ENCODE results near the gene NAAA. TPM values are rescaled to one million over a fixed set of nuclear protein-coding genes. Genes with fewer than 3 reads are reported as not detected.

Gene NAAA
- total and polyA plus RNA-seq, 2 of the 4 experiments (the other 2 are of a cell fraction) = 17.6 to 26.4 TPM

- Histone ChIP-seq H3K9ac (ENCODE audit: low read depth, low read length) (no peak overlapping the region), H3K56ac (ENCODE audit: extremely low read depth, insufficient read depth, low read length) (no peak overlapping the region), H4K5ac (ENCODE audit: low read depth, low read length) (no peak overlapping the region), H3K4me2 (ENCODE audit: low read depth, low read length) (no peak overlapping the region), H2AK5ac (ENCODE audit: low read depth, low read length) (no peak overlapping the region), H3K36me3 (ENCODE audit: control insufficient read depth, insufficient read depth, low read length) (no peaks in the 10 kb centered on the region), H2AFZ (replicated peaks; ENCODE audit: low read length, poor library complexity) (no peak overlapping the region), H4K8ac (ENCODE audit: low read depth in 2 of 2, low read length in 2 of 2) (no peak overlapping the region), H3K4me1 (ENCODE audit: control insufficient read depth, insufficient read depth, low read length) (no peaks in the 10 kb centered on the region), H4K91ac (ENCODE audit: insufficient read depth, low read depth, low read length) (no peak overlapping the region), H3K4me3 (ENCODE audit: insufficient read depth, low read depth, low read length) (no peak overlapping the region), H2AK9ac (replicated peaks; ENCODE audit: low read depth, low read length, poor library complexity) (no peak overlapping the region), H2BK5ac (ENCODE audit: low read depth, low read length, poor library complexity, severe bottlenecking) (no peak overlapping the region), H3K23ac (ENCODE audit: low read depth, low read length) (no peak overlapping the region), H2BK120ac (ENCODE audit: low read depth, low read length) (no peak overlapping the region), H3K27me3 (ENCODE audit: control insufficient read depth, insufficient read depth, low read length) (peaks cover 10% of the 10 kb centered on the region), H3K9me1 (ENCODE audit: insufficient read depth, low read length) (no peaks in the 10 kb centered on the region), H3K4ac (ENCODE audit: low read depth, low read length) (no peak overlapping the region), H3K14ac (replicated peaks; ENCODE audit: low read depth, low read length) (no peak overlapping the region), H3K18ac (ENCODE audit: low read depth, low read length) (no peak overlapping the region), H2BK15ac (ENCODE audit: low read depth, low read length) (no peak overlapping the region), H3K79me1 (ENCODE audit: low read depth in 1 of 2, low read length in 2 of 2) (no peaks in the 10 kb centered on the region), H3K9me3 (ENCODE audit: control insufficient read depth, insufficient read depth, low read length) (no peaks in the 10 kb centered on the region), H4K20me1 (ENCODE audit: insufficient read depth, low read length) (no peaks in the 10 kb centered on the region), H3K27ac (ENCODE audit: insufficient read depth, low read length) (no peak overlapping the region), H2BK20ac (ENCODE audit: low read depth, low read length) (no peak overlapping the region)
- no peak for ATAC-seq (ENCODE audit: low read depth)
- CTCF ChIA-PET = interaction anchor here (0.6 to 1.2 kb wide), 3 partner anchors 19 to 305 kb away, joined by 3 to 9 read pairs (median 4); no protein-coding TSS in a partner anchor
- DNase-seq = no peak
- POLR2A ChIA-PET (ENCODE audit: unreplicated experiment) = no interaction called here
- intact Hi-C loops (cut with micrococcal nuclease) (loop anchor here (10.0 kb wide), 1 partner anchor 1862 kb away; no protein-coding TSS in a partner anchor), in situ Hi-C loops (cut with MboI; ENCODE audit: low sequenced_read_pairs) (no loop called here), dilution Hi-C loops (cut with HindIII; ENCODE audit: low sequenced_read_pairs, unreplicated experiment) (no loop called here)
- no TSS peak for BruUV-seq (replicated peaks)
- TF ChIP-seq SMC3 (IDR thresholded peaks at IDR 0.05; ENCODE audit: low read depth, low read length) (no peak), CHD1 (IDR thresholded peaks at IDR 0.05; ENCODE audit: low read depth, low read length) (no peak), FOS (IDR thresholded peaks at IDR 0.05; ENCODE audit: low read depth, low read length) (no peak)
- no CpG with 5 or more reads among the region's 3 CpGs for WGBS, 2 experiments (ENCODE audit: extremely low coverage in 2 of 2, insufficient read length in 1 of 2)
Measured at GRCh38 chr4:75867130-75867529, 73.7 kb downstream of the NAAA start.

Other genes with a start within 250 kb of the NAAA start
- gene USO1, start 216.4 kb downstream of the NAAA start, total RNA-seq (2012; rRNA removed) = 121 and 181 TPM in 2 replicates
- 48.1 and 63.7 TPM in 2 replicates for gene USO1, start 216.4 kb downstream of the NAAA start, polyA plus RNA-seq (2012; rRNA removed)
- gene PPEF2, start 38.6 kb downstream of the NAAA start, total RNA-seq (2012; rRNA removed) = not detected in 2 replicates
- not detected in 2 replicates for gene PPEF2, start 38.6 kb downstream of the NAAA start, polyA plus RNA-seq (2012; rRNA removed)
- 27.4 and 35.3 TPM in 2 replicates for gene SDAD1, start 49.9 kb upstream of the NAAA start, total RNA-seq (2012; rRNA removed)
- 14.4 and 16.8 TPM in 2 replicates for gene SDAD1, start 49.9 kb upstream of the NAAA start, polyA plus RNA-seq (2012; rRNA removed)
- gene CXCL9, start 66.5 kb upstream of the NAAA start, total RNA-seq (2012; rRNA removed) = not detected in 2 replicates
- gene CXCL9, start 66.5 kb upstream of the NAAA start, polyA plus RNA-seq (2012; rRNA removed) = not detected in 2 replicates
- gene CXCL10, start 82.5 kb upstream of the NAAA start, total RNA-seq (2012; rRNA removed) = 0.18 and 0.28 TPM in 2 replicates
- gene CXCL10, start 82.5 kb upstream of the NAAA start, polyA plus RNA-seq (2012; rRNA removed) = 0.14 and 0.15 TPM in 2 replicates
- gene CXCL11, start 95.1 kb upstream of the NAAA start, total RNA-seq (2012; rRNA removed) = under 0.01 TPM in 2 replicates
- gene CXCL11, start 95.1 kb upstream of the NAAA start, polyA plus RNA-seq (2012; rRNA removed) = not detected in 2 replicates
- gene ART3, start 133.7 kb upstream of the NAAA start, total RNA-seq (2012; rRNA removed) = not detected in 2 replicates
- gene ART3, start 133.7 kb upstream of the NAAA start, polyA plus RNA-seq (2012; rRNA removed) = 0.15 and 0.30 TPM in 2 replicates
- 44.4 and 62.8 TPM in 2 replicates for gene NUP54, start 207.4 kb upstream of the NAAA start, total RNA-seq (2012; rRNA removed)
- 19.2 and 24.6 TPM in 2 replicates for gene NUP54, start 207.4 kb upstream of the NAAA start, polyA plus RNA-seq (2012; rRNA removed)

Data from IMR-90 (cell line).